Right lobe of liver (tissue), 6 donors: ENCODE data around the gene TMEM232. TPM values are rescaled to one million over a fixed set of nuclear protein-coding genes. Genes with fewer than 3 reads are reported as not detected.

ENCODE experiments used
- ATAC-seq, 4 donors: fragments of 200-7000 bp; cut with Tn5 transposase; one replicate each; pipeline ENCODE4 v1.9.1; 2020; ENCODE audit warnings: mild to moderate bottlenecking in 4 of 4, moderate library complexity in 4 of 4
- DNase-seq, 3 donors: peaks; one replicate each; pipeline ENCODE4 v3.0.0-alpha.2; 2020
- H3K27ac ChIP-seq, 3 donors: fragments of 200-600 bp; one replicate each; pipeline ENCODE4 v1.8.0; 2022
- H3K27me3 ChIP-seq, 2 donors: fragments of 200-600 bp; one replicate each; pipeline ENCODE4 v1.8.0; 2022
- H3K36me3 ChIP-seq, 4 donors: fragments of 200-600 bp; sonication (generic) in 1 of 4; one replicate each; pipeline versions ENCODE4 v1.5.1 to v1.8.0; 2017 to 2022; ENCODE audit warnings: control low read depth in 1 of 4
- H3K4me1 ChIP-seq, 4 donors: fragments of 200-600 bp; sonication (generic) in 1 of 4; one replicate each; pipeline versions ENCODE4 v1.5.1 to v1.8.0; 2017 to 2022; ENCODE audit warnings: control low read depth in 1 of 4
- H3K4me3 ChIP-seq, 3 donors: fragments of 200-600 bp; one replicate each; pipeline ENCODE4 v1.8.0; 2022
- H3K9me3 ChIP-seq, 4 donors: fragments of 200-600 bp; sonication (generic) in 1 of 4; one replicate each; pipeline versions ENCODE4 v1.5.1 to v1.8.0; 2017 to 2022; ENCODE audit warnings: control low read depth in 1 of 4
- CTCF ChIP-seq, 4 donors: fragments of 200-600 bp in 3 of 4; fragments of 450-650 bp in 1 of 4; IDR thresholded peaks; one replicate each; pipeline versions ENCODE4 v1.5.1 to v1.8.0; 2016 to 2022; ENCODE audit warnings: antibody characterized with exemption in 4 of 4, mild to moderate bottlenecking in 2 of 4
- POLR2A ChIP-seq: fragments of 450-650 bp; IDR thresholded peaks from one replicate; pipeline ENCODE4 v1.6.1; 2017; ENCODE audit warnings: antibody characterized with exemption, mild to moderate bottlenecking
- WGBS: methylation state at CpG from one replicate; pipeline ENCODE4 v1.1.6; 2018; ENCODE audit warnings: low coverage, low lambda C conversion rate; ENCODE audit not compliant: insufficient coverage; ENCODE audit errors: missing lambda C conversion rate; 5-methylcytosine and 5-hydroxymethylcytosine counted together
- intact Hi-C, 2 donors: fragments of 100-400 bp; cut with DNase I; formaldehyde crosslinking; loops; one replicate each; pipeline versions ENCODE4 v1.11.2 to v1.14.1; 2022
- total RNA-seq, 6 experiments: library from RNA; depleted of rRNA in 2 of 6; stranded (reverse); fragments of >200 nt in 2 of 6; fragmentation: NEBNext Ultra II Directional in 3 of 6; extraction: Animal tissue kit (Norgen Biotek cat#: 25700) in 3 of 6; gene quantifications; one replicate each; pipeline versions ENCODE4 v1.1.0 to v1.2.4, GENCODE V29; 2016 to 2023
- donor health status: DM: no; HTN: yes; CAD: no.
- donor health status: DM: no; HTN: no; CAD: no.
- donor health status: DM: no; HTN: no; CAD: no.
- donor health status: DM: no; HTN: yes; CAD: no.
- donor health status: DM: no; HTN: yes; CAD: no.

The TMEM232 gene
- total RNA-seq, 6 experiments from 2014 or later, result 0.31 to 1.3 (median 0.68) TPM

DNA sequence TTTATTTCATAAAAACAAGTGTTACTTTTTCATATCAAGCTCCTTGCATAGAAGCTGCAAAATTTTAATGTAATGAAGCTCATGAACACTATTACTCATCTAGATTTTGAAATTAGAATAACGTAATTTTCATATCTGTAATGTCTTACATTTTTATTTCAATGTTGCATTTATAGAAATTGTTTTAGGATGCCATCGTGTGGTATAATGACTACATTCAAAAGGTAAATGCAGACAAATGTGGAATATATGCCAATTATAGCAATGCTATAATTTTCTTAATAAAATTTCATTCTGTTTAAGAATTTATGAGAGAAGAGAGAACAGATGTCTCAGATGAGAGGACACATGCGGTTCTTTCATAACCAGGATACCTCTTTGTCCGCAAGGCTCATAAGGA is 230.2 kb downstream of the TMEM232 start:
- no peaks in the 10 kb centered on the region for H3K27me3 ChIP-seq
- 69% methylated on average over 4 of the region's 4 CpGs for WGBS
- no peak for DNase-seq

DNA sequence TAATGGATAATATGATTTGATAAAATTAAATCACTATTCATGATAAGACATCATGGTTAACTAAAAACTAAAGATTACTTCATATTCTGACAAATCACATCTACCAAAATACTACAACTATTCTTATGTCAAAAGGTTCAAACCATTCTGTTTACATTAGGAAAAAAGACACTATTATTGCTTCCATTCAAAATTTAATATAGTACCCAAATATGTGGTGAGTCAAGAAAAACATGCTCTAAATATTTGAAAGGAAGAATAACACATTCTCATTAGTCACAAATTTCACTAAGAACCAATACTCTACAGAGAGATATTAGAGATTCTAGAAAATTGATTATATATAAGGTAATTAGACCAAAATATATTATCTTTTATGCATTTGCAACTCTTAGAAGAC is 234.0 kb downstream of the TMEM232 start:
- no peak for DNase-seq
- H3K36me3 ChIP-seq, result no peaks in the 10 kb centered on the region
- no peaks in the 10 kb centered on the region for H3K27me3 ChIP-seq
- intact Hi-C loops, result no loop called here
- H3K4me3 ChIP-seq, result no peak overlapping the region
- H3K4me1 ChIP-seq, result no peaks in the 10 kb centered on the region
- no peak overlapping the region for H3K27ac ChIP-seq
- no peaks in the 10 kb centered on the region for H3K9me3 ChIP-seq
- no peak for ATAC-seq
- TF ChIP-seq POLR2A (no peak), CTCF (IDR thresholded peaks at IDR 0.05) (no peak)

More for the DNA sequence above, 230.2 kb downstream of the TMEM232 start:
- Histone ChIP-seq H3K9me3 (no peaks in the 10 kb centered on the region), H3K27ac (no peak overlapping the region), H3K4me3 (no peak overlapping the region), H3K4me1 (no peaks in the 10 kb centered on the region), H3K36me3 (no peaks in the 10 kb centered on the region)
- no peak for ATAC-seq
- intact Hi-C loops, result no loop called here
- TF ChIP-seq POLR2A (no peak), CTCF (IDR thresholded peaks at IDR 0.05) (no peak)

DNA sequence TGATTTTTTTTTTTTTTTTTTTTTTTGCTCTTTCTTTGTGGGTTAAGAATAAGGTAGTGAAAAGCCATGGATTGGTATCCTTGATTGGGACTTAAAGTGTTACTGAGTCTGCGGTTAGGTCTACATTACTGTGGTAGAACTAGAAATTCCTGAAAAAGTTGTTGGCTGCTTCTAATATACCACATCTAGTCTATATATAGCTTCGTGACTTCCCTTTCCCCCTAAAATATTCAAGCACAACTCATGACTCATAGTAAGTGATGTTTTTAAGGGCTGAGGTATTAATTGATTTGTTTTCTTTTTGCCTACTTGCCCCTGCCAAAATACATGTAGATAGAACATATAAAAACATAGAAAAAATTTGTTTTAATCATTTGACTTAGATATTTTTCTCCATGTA is 247.6 kb downstream of the TMEM232 start:
- no peak for DNase-seq
- no peaks in the 10 kb centered on the region for H3K36me3 ChIP-seq
- H3K27me3 ChIP-seq, result no peaks in the 10 kb centered on the region
- ATAC-seq, result no peak
- no peak overlapping the region for H3K4me3 ChIP-seq
- intact Hi-C loops, result no loop called here
- no peaks in the 10 kb centered on the region for H3K4me1 ChIP-seq
- WGBS, result 50% methylated on average over 2 of the region's 2 CpGs
- no peaks in the 10 kb centered on the region for H3K9me3 ChIP-seq
- no peak overlapping the region for H3K27ac ChIP-seq
- TF ChIP-seq POLR2A (no peak), CTCF (IDR thresholded peaks at IDR 0.05) (no peak)

- intact Hi-C loops, result no loop called here
- 76% methylated on average over 3 of the region's 3 CpGs for WGBS
These were observed 248.6 kb downstream of the TMEM232 start for GRCh38 chr5:110477911-110478310.

More at GRCh38 chr5:110477911-110478310, 248.6 kb downstream of the TMEM232 start:
- H3K27me3 ChIP-seq, result no peaks in the 10 kb centered on the region
- no peak for ATAC-seq
- H3K36me3 ChIP-seq, result no peaks in the 10 kb centered on the region
- no peaks in the 10 kb centered on the region for H3K9me3 ChIP-seq
- TF ChIP-seq CTCF (IDR thresholded peaks at IDR 0.05), result no peak
- no peak overlapping the region for H3K4me3 ChIP-seq
- H3K27ac ChIP-seq, result no peak overlapping the region
- no peaks in the 10 kb centered on the region for H3K4me1 ChIP-seq
- no peak for DNase-seq
